Spinal cord (tissue), 10 donors: Measurements from ENCODE around the gene TMC1. TPM values are rescaled to one million over a fixed set of nuclear protein-coding genes. Genes with fewer than 3 reads are reported as not detected.
A peak's percentile ranks its signal among the peaks of the same experiment; 100 is the strongest.

Experiments
- DNase-seq, 6 donors: peaks; one replicate each; pipeline versions ENCODE4 v3.0.0 to v3.0.0-alpha.2; 2013 to 2015; ENCODE audit warnings: low spot score in 6 of 6, low read depth in 4 of 6
- H3K27ac ChIP-seq: one replicate; pipeline ENCODE4 v1.5.1; 2013; ENCODE audit warnings: low read depth, low read length, control low read depth
- H3K27me3 ChIP-seq: one replicate; pipeline ENCODE4 v1.6.1; 2013; ENCODE audit warnings: low read length; ENCODE audit not compliant: control insufficient read depth, insufficient read depth
- H3K36me3 ChIP-seq: one replicate; pipeline ENCODE4 v1.6.1; 2013; ENCODE audit warnings: low read length; ENCODE audit not compliant: control insufficient read depth, insufficient read depth
- H3K4me1 ChIP-seq: one replicate; pipeline ENCODE4 v1.6.1; 2013; ENCODE audit warnings: low read length; ENCODE audit not compliant: control insufficient read depth, insufficient read depth
- H3K4me3 ChIP-seq: one replicate; pipeline ENCODE4 v1.5.1; 2013; ENCODE audit warnings: low read depth, low read length, control low read depth
- H3K9me3 ChIP-seq: one replicate; pipeline ENCODE4 v1.6.1; 2013; ENCODE audit warnings: low read length; ENCODE audit not compliant: control insufficient read depth, insufficient read depth
- WGBS: methylation state at CpG from one replicate; pipeline ENCODE4 v1.1.5; 2013; ENCODE audit warnings: missing lambda C conversion rate; ENCODE audit not compliant: insufficient coverage; 5-methylcytosine and 5-hydroxymethylcytosine counted together
- polyA plus RNA-seq, 2 donors: library from polyadenylated mRNA; unstranded; fragments of 120-200 nt; gene quantifications; one replicate each; pipeline ENCODE4 v1.2.1, GENCODE V29; 2013; ENCODE audit not compliant: insufficient read length in 2 of 2
- total RNA-seq, 2 donors: library from RNA; depleted of rRNA in 1 of 2; stranded (reverse); fragments of 120-200 nt in 1 of 2; fragments of >200 nt in 1 of 2; gene quantifications; one replicate each; pipeline versions ENCODE4 v1.2.3 to v1.2.4, GENCODE V29; 2013 to 2014
- donor health status: healthy.

Gene TMC1
- total and polyA plus RNA-seq, 4 donors: 0.39 to 2.0 (median 1.1) TPM

DNA sequence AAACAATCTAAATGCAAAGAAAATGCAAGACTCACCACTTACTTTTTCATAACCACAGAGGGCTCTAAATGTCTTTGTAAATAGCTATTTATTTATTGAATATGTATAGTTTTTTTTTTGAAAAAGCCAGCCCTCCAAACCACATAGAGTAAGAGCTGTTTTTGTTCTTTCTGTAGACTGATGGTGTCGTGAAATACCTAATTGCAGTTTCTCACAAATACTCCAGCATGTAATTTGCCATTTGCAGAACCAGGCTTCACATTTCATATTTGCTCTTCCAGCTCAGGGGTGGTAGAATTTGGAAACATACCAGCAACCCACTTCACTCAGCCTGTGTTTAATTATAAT is 159.8 kb downstream of the TMC1 start:
- Histone ChIP-seq H3K27ac (no peak overlapping the region), H3K36me3 (no peaks in the 10 kb centered on the region), H3K27me3 (no peaks in the 10 kb centered on the region), H3K9me3 (no peaks in the 10 kb centered on the region), H3K4me3 (no peak overlapping the region), H3K4me1 (no peaks in the 10 kb centered on the region)
- WGBS: no CpG with 5 or more reads among the region's 1 CpG
- peak in 2 of 6 donors; percentile 53 to 80 for DNase-seq

DNA sequence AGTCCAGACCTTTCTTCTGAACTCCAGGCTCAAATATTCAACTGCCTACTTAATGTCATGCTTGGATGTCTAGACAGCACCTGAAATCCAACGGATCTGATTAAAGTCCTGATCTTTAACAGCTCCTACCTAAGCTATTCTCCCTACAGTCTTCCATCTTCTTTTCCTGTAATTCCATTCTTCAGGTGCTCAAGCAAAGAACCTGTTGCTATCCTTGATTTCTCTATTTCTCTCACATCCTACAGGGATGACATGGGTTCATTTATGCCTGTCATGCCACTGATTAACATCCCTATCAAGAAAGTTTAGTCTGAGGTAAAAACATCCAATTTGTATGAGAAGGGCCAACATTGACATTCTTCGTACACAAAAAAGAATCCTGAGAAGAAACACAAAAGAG is 163.2 kb downstream of the TMC1 start:
- Histone ChIP-seq H3K27me3 (no peaks in the 10 kb centered on the region), H3K27ac (no peak overlapping the region), H3K4me3 (no peak overlapping the region), H3K36me3 (no peaks in the 10 kb centered on the region), H3K4me1 (no peaks in the 10 kb centered on the region), H3K9me3 (peaks cover 1% of the 10 kb centered on the region)
- WGBS: 89% methylated on average over 1 of the region's 2 CpGs
- no peak for DNase-seq

DNA sequence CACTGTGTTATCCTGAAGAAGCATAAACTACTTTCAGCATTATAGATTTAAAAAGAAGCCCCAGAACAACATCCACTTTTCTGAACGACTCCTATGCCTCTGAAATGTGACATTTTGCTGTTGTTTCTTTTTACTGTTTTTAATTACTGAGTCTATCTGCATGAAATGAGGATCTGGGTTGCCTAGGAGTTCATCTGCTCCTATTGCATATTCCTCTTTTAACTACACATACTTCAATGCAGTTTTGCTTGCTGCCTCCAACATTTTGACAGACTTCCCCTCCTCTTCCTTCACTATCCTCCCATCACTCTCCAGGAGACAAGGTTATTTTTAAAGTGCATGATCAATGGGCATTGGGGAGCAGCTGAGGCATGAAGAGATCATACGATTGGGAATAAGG is 164.5 kb downstream of the TMC1 start:
- peak in 2 of 6 donors; percentile 20 to 58 for DNase-seq
- no peaks in the 10 kb centered on the region for H3K4me1 ChIP-seq
- H3K27ac ChIP-seq: no peak overlapping the region
- no peaks in the 10 kb centered on the region for H3K36me3 ChIP-seq
- H3K9me3 ChIP-seq: peaks cover 1% of the 10 kb centered on the region
- no peak overlapping the region for H3K4me3 ChIP-seq
- H3K27me3 ChIP-seq: no peaks in the 10 kb centered on the region
- 50% methylated on average over 1 of the region's 2 CpGs for WGBS

DNA sequence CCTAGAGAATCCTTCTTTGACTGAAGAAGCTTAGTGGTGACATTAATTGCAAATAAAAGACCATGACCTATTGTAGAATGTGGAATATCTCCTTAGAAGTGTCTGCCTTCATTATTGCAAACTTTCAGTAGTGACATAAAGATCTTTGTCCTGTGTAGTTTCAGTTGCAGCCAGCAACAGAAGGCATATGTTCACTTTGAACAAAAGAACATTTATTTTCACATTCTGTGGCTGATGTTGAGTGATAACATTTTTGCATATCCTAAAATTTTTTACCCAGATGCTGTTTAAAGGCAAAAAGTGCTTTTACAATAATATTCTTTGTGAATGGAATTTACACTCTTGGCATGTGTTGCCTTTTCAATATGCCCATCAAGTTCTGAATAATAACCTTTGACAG is 165.9 kb downstream of the TMC1 start:
- peak in 1 of 6 donors; percentile 11 for DNase-seq
- H3K9me3 ChIP-seq: peaks cover 1% of the 10 kb centered on the region
- H3K4me1 ChIP-seq: no peaks in the 10 kb centered on the region
- H3K27ac ChIP-seq: no peak overlapping the region
- H3K4me3 ChIP-seq: no peak overlapping the region
- no peaks in the 10 kb centered on the region for H3K36me3 ChIP-seq
- no peaks in the 10 kb centered on the region for H3K27me3 ChIP-seq

DNA sequence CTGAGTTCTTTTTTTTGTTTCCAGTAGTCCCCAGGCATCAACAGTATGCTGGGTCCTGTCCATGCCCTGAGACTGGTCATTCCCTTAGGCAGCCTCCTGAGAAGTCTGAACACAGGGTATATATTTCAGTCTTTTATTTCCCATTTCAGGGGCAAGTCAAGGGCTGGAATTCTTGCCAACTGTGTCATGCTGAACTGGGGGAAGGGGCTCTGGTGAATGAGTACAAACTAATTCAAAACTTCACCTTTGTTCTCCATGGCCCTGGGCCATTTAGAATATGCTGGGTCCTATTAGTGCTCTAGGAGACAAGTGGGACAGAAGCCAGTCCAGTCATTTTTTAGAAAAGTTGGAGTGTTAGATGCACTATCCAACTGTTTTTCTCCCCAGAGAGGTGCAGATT is 170.3 kb downstream of the TMC1 start:
- no peaks in the 10 kb centered on the region for H3K4me1 ChIP-seq
- peak in 1 of 6 donors; percentile 37 for DNase-seq
- H3K27ac ChIP-seq: no peak overlapping the region
- no peaks in the 10 kb centered on the region for H3K27me3 ChIP-seq
- no peak overlapping the region for H3K4me3 ChIP-seq
- H3K9me3 ChIP-seq: peaks cover 1% of the 10 kb centered on the region
- no peaks in the 10 kb centered on the region for H3K36me3 ChIP-seq

DNA sequence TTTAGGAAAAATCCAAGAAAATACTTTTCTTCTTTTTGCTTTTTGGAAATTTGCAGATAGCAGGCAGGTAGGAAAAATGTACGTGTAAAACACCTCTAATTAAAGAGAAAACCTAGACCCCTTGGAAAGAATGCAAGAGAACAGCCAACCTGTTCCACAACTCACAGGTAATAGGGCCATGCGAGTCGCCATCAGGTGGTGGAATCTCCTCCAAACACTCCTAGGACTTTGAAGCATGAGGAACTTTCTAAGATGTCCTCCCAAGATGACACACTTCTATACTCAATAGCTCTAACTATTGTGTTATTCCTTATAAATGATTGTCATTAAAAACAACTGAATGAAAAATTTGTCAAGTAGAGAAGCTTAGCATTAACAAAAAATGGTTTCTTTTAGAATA is 174.0 kb downstream of the TMC1 start:
- no peaks in the 10 kb centered on the region for H3K9me3 ChIP-seq
- no peaks in the 10 kb centered on the region for H3K4me1 ChIP-seq
- DNase-seq: no peak
- no peak overlapping the region for H3K27ac ChIP-seq
- H3K36me3 ChIP-seq: no peaks in the 10 kb centered on the region
- no peak overlapping the region for H3K4me3 ChIP-seq
- 93% methylated on average over 2 of the region's 3 CpGs for WGBS
- H3K27me3 ChIP-seq: no peaks in the 10 kb centered on the region

DNA sequence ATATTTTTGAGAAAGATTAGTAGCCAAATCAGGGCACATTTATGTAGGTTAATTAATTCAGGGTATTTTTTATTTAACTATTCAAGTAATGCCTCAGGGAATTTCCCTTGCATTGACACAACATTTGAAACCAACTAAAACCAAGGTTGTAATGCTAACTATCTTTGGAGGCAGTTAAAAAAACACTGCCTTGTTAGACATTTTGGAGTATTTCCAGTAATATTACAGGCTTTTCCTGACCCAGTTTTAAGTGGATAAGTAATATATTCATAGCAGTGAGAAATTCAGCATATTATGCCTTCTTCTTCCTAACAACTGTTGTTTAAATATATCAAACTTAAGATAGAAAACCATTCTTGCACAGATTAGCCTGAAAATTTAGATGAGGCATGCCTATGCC is 175.1 kb downstream of the TMC1 start:
- Histone ChIP-seq H3K4me3 (no peak overlapping the region), H3K27ac (no peak overlapping the region), H3K27me3 (no peaks in the 10 kb centered on the region), H3K9me3 (no peaks in the 10 kb centered on the region), H3K4me1 (no peaks in the 10 kb centered on the region), H3K36me3 (no peaks in the 10 kb centered on the region)
- peak in 1 of 6 donors; percentile 15 for DNase-seq

DNA sequence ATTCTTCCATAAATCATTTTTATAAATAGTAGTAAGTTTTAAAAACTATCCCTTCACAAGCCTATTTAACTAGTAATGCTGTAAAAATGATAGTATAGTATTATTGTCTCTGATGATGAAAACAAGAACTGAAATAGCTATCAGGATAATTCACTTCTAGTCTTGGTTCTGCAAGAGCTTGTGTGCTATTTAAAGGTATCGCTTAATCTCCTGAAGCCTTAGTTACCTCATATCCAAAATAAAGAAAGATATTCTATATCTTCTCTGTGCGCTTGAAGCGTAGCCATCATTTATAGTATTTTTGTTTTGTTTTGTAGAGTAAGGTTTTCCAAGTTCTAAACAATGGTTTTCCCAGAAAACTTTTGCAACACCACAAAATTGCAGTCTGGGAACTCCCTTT is 180.1 kb downstream of the TMC1 start:
- WGBS: no CpG with 5 or more reads among the region's 3 CpGs
- H3K27ac ChIP-seq: no peak overlapping the region
- no peaks in the 10 kb centered on the region for H3K36me3 ChIP-seq
- DNase-seq: no peak
- H3K4me3 ChIP-seq: no peak overlapping the region
- H3K27me3 ChIP-seq: no peaks in the 10 kb centered on the region
- no peaks in the 10 kb centered on the region for H3K4me1 ChIP-seq
- no peaks in the 10 kb centered on the region for H3K9me3 ChIP-seq

DNA sequence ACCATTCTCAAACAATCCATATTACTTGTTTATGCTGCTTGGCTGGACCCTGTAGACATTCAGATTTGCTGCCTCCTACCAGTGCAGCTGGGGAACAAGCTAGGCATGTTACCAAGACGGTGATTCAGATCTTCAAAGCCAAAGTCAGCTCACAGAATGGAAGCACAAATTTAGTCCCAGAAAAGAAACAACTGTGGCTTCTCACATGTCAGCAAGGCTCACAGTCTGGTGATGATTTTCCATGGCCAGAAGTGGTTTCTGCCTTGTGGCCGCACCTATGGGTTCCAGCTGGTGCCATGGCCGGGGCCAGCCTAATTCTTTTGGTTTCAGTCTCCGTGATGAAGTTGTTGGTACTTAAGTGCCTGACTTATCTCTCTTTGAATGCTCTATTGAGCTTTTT is 182.2 kb downstream of the TMC1 start:
- no peaks in the 10 kb centered on the region for H3K9me3 ChIP-seq
- H3K27me3 ChIP-seq: no peaks in the 10 kb centered on the region
- no peaks in the 10 kb centered on the region for H3K4me1 ChIP-seq
- DNase-seq: no peak
- 63% methylated on average over 1 of the region's 4 CpGs for WGBS
- no peak overlapping the region for H3K27ac ChIP-seq
- no peaks in the 10 kb centered on the region for H3K36me3 ChIP-seq
- H3K4me3 ChIP-seq: no peak overlapping the region

DNA sequence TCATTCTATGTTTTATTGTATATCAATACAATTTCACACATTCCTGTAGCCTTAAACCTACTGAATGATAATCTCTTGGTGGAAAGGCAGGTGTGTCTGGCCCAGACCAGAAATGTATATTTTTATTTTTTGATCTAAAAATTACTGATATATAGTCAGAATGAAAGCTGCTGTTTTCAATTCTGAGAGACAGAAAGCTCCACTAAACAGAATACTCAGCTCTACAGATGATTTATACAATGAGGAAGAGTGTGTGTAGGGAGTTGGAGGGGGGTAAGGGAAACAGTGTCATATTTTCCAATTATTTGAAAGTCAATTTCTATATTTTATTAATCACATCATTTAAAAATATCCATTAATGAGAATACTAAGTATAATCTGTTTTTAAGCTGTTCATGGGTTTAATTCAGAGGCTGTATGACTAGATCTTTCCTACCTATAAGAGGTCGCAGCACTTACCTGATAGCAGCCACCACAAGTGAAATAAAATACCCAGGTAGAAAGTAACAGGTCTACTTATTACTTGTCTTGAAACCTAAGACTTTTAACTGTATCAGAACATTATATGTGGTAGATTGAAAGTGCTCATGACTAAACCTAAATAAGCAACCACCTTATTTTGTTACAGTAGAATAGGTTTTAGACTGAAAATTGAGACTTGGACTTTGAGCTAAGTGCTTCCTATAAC is 183.4 kb downstream of the TMC1 start:
- no CpG with 5 or more reads among the region's 1 CpG for WGBS
- H3K4me1 ChIP-seq: no peaks in the 10 kb centered on the region
- DNase-seq: no peak
- H3K27ac ChIP-seq: no peak overlapping the region
- no peaks in the 10 kb centered on the region for H3K27me3 ChIP-seq
- H3K36me3 ChIP-seq: no peaks in the 10 kb centered on the region
- H3K9me3 ChIP-seq: no peaks in the 10 kb centered on the region
- H3K4me3 ChIP-seq: no peak overlapping the region
